HEK293 (cell line): ENCODE measurements around the gene TOR2A.

Experiments
- BCL11A ChIP-seq: fragments of 450-650 bp; formaldehyde crosslinking; IDR thresholded peaks from 2 replicates; pipeline ENCODE4 v1.5.1; 2016; ENCODE audit warnings: low read depth, missing biosample characterization, missing genetic modification characterization
- CTCF ChIP-seq: fragments of 450-650 bp; formaldehyde crosslinking; IDR thresholded peaks from 2 replicates; pipeline ENCODE4 v1.5.1; 2016; ENCODE audit warnings: missing biosample characterization, missing genetic modification characterization
- HIC1 ChIP-seq: fragments of 450-650 bp; formaldehyde crosslinking; IDR thresholded peaks from 2 replicates; pipeline ENCODE4 v1.5.1; 2016; ENCODE audit warnings: missing biosample characterization, missing genetic modification characterization
- HOXA7 ChIP-seq: sonication (generic); formaldehyde crosslinking; IDR thresholded peaks from 2 replicates; pipeline ENCODE4 v1.8.1; 2022; ENCODE audit warnings: missing genetic modification reagents, borderline replicate concordance
- IKZF3 ChIP-seq: fragments of 450-650 bp; IDR thresholded peaks from 2 replicates; pipeline ENCODE4 v1.5.0; 2018; ENCODE audit warnings: missing biosample characterization, mild to moderate bottlenecking, missing genetic modification characterization, moderate library complexity
- KLF17 ChIP-seq: fragments of 450-650 bp; formaldehyde crosslinking; IDR thresholded peaks from 2 replicates; pipeline ENCODE4 v1.5.1; 2016; ENCODE audit warnings: missing biosample characterization, missing genetic modification characterization
- PRDM1 ChIP-seq: fragments of 450-650 bp; formaldehyde crosslinking; IDR thresholded peaks from 2 replicates; pipeline ENCODE4; 2016; ENCODE audit warnings: missing biosample characterization, missing genetic modification characterization
- SP2 ChIP-seq: fragments of 450-650 bp; formaldehyde crosslinking; IDR thresholded peaks from 2 replicates; pipeline ENCODE4 v1.5.1; 2016; ENCODE audit warnings: missing biosample characterization, missing genetic modification characterization
- ZBTB10 ChIP-seq: fragments of 450-650 bp; formaldehyde crosslinking; IDR thresholded peaks from 2 replicates; pipeline ENCODE4 v1.5.1; 2016; ENCODE audit warnings: missing biosample characterization, missing genetic modification characterization
- ZBTB44 ChIP-seq: fragments of 450-650 bp; IDR thresholded peaks from 2 replicates; pipeline ENCODE4 v1.5.1; 2018; ENCODE audit warnings: missing biosample characterization, mild to moderate bottlenecking, missing genetic modification characterization
- ZBTB6 ChIP-seq: fragments of 450-650 bp; formaldehyde crosslinking; IDR thresholded peaks from 2 replicates; pipeline ENCODE4 v1.5.1; 2017; ENCODE audit warnings: missing biosample characterization, missing genetic modification characterization
- ZFHX2 ChIP-seq: fragments of 450-650 bp; formaldehyde crosslinking; conservative IDR thresholded peaks from 2 replicates; pipeline ENCODE4 v1.5.1; 2016; ENCODE audit warnings: missing biosample characterization, missing genetic modification characterization
- ZNF157 ChIP-seq: fragments of 450-650 bp; formaldehyde crosslinking; IDR thresholded peaks from 2 replicates; pipeline ENCODE4 v1.5.1; 2016; ENCODE audit warnings: missing biosample characterization, missing genetic modification characterization
- ZNF202 ChIP-seq: fragments of 450-650 bp; formaldehyde crosslinking; IDR thresholded peaks from 2 replicates; pipeline ENCODE4 v1.5.1; 2016; ENCODE audit warnings: missing biosample characterization, missing genetic modification characterization, borderline replicate concordance
- ZNF280C ChIP-seq: fragments of 450-650 bp; formaldehyde crosslinking; IDR thresholded peaks from 2 replicates; pipeline ENCODE4 v1.5.1; 2016; ENCODE audit warnings: missing biosample characterization, missing genetic modification characterization
- ZNF426 ChIP-seq: fragments of 450-650 bp; formaldehyde crosslinking; IDR thresholded peaks from 2 replicates; pipeline ENCODE4 v1.5.1; 2017; ENCODE audit warnings: missing biosample characterization, missing genetic modification characterization, mild to moderate bottlenecking, inconsistent platforms, moderate library complexity
- ZNF529 ChIP-seq: fragments of 450-650 bp; formaldehyde crosslinking; IDR thresholded peaks from 2 replicates; pipeline ENCODE4 v1.5.1; 2017; ENCODE audit warnings: missing genetic modification characterization, missing biosample characterization; ENCODE audit not compliant: insufficient replicate concordance
- ZNF560 ChIP-seq: fragments of 450-650 bp; formaldehyde crosslinking; IDR thresholded peaks from 2 replicates; pipeline ENCODE4 v1.5.1; 2017; ENCODE audit warnings: missing biosample characterization, missing genetic modification characterization, borderline replicate concordance
- ZNF596 ChIP-seq: fragments of 450-650 bp; IDR thresholded peaks from 2 replicates; pipeline ENCODE4 v1.5.0; 2018; ENCODE audit warnings: missing biosample characterization, mild to moderate bottlenecking, missing genetic modification characterization, moderate library complexity
- ZNF623 ChIP-seq: fragments of 450-650 bp; formaldehyde crosslinking; IDR thresholded peaks from 2 replicates; pipeline ENCODE4 v1.5.1; 2016; ENCODE audit warnings: missing biosample characterization, missing genetic modification characterization
- ZNF701 ChIP-seq: fragments of 450-650 bp; formaldehyde crosslinking; IDR thresholded peaks from 2 replicates; pipeline ENCODE4 v1.5.1; 2016; ENCODE audit warnings: missing biosample characterization, missing genetic modification characterization
- ZSCAN18 ChIP-seq: fragments of 450-650 bp; formaldehyde crosslinking; IDR thresholded peaks from 2 replicates; pipeline ENCODE4 v1.5.1; 2016; ENCODE audit warnings: missing biosample characterization, missing genetic modification characterization

TOR2A gene

GRCh38 chr9:127734747-127735529 is at the start of gene TOR2A (continued):
- TF ChIP-seq ZNF157 (tag by site-specific recombination) = no peak
- TF ChIP-seq ZFHX2 (tag by site-specific recombination) = peak; percentile 44; the same call in 1 of the 2 replicates
- no peak for TF ChIP-seq PRDM1 (tag by site-specific recombination)
- no peak for TF ChIP-seq ZSCAN18 (tag by site-specific recombination)
- no peak for TF ChIP-seq ZNF701
- no peak for TF ChIP-seq ZNF596
- no peak; the same call in 1 of the 2 replicates for TF ChIP-seq ZBTB6 (tag by site-specific recombination)
- TF ChIP-seq ZNF426 (tag by site-specific recombination) = no peak
- no peak for TF ChIP-seq ZNF529 (tag by site-specific recombination)
- TF ChIP-seq SP2 (tag by site-specific recombination) = peak; percentile 70
- 0 out of 2 replicates have a peak, but pooled peaks have one; percentile 40 for TF ChIP-seq BCL11A
- TF ChIP-seq ZBTB10 (tag by site-specific recombination) = no peak
- TF ChIP-seq HOXA7 (CRISPR knock-in tag) = no peak
- peak; percentile 23; the same call in 1 of the 2 replicates for TF ChIP-seq KLF17 (tag by site-specific recombination)
- no peak for TF ChIP-seq ZNF280C
- TF ChIP-seq IKZF3 (tag by site-specific recombination) = peak; percentile 47
- peak; percentile 93 for TF ChIP-seq CTCF
- no peak for TF ChIP-seq ZNF202 (tag by site-specific recombination)
- no peak for TF ChIP-seq HIC1
- TF ChIP-seq ZBTB44 (tag by site-specific recombination) = no peak
- no peak for TF ChIP-seq ZNF560
- TF ChIP-seq ZNF623 = no peak
- TF ChIP-seq, all 188 proteins: peak for 48
